Liver (tissue), 9 donors: Measurements from ENCODE around the gene CTSA. TPM values are rescaled to one million over a fixed set of nuclear protein-coding genes. Genes with fewer than 3 reads are reported as not detected.

Source experiments
- DNase-seq: peaks from one replicate; pipeline ENCODE4 v3.0.0-alpha.2; 2017; ENCODE audit warnings: low spot score
- H3K27ac ChIP-seq, 2 donors: one replicate each; pipeline ENCODE4 v1.7.0; 2013; ENCODE audit warnings: inconsistent platforms in 2 of 2, low read length in 2 of 2, control low read depth in 1 of 2, low read depth in 1 of 2, mild to moderate bottlenecking in 1 of 2
- H3K27me3 ChIP-seq, 4 donors: one replicate each; pipeline versions ENCODE4 v1.6.1 to v1.7.0; 2013; ENCODE audit warnings: low read length in 3 of 4, inconsistent platforms in 1 of 4, mild to moderate bottlenecking in 1 of 4, moderate library complexity in 1 of 4; ENCODE audit not compliant: control insufficient read depth in 4 of 4, insufficient read depth in 4 of 4
- H3K36me3 ChIP-seq, 4 donors: one replicate each; pipeline versions ENCODE4 v1.6.1 to v1.7.0; 2013; ENCODE audit warnings: low read length in 3 of 4, mild to moderate bottlenecking in 3 of 4, low read depth in 1 of 4, moderate library complexity in 1 of 4; ENCODE audit not compliant: control insufficient read depth in 4 of 4, insufficient read depth in 3 of 4
- H3K4me1 ChIP-seq, 4 donors: one replicate each; pipeline versions ENCODE4 v1.6.1 to v1.7.0; 2013; ENCODE audit warnings: low read length in 3 of 4, mild to moderate bottlenecking in 3 of 4, moderate library complexity in 1 of 4; ENCODE audit not compliant: control insufficient read depth in 4 of 4, insufficient read depth in 4 of 4
- H3K4me3 ChIP-seq, 3 donors: one replicate each; pipeline versions ENCODE4 v1.6.1 to v1.7.0; 2013; ENCODE audit warnings: low read length in 3 of 3, control low read depth in 1 of 3, low read depth in 1 of 3, mild to moderate bottlenecking in 1 of 3
- H3K9ac ChIP-seq, 2 donors: one replicate each; pipeline ENCODE4 v1.7.0; 2013; ENCODE audit warnings: low read length in 2 of 2, mild to moderate bottlenecking in 2 of 2, moderate library complexity in 2 of 2, control low read depth in 1 of 2, low read depth in 1 of 2
- H3K9me3 ChIP-seq, 4 donors: one replicate each; pipeline versions ENCODE4 v1.6.1 to v1.7.0; 2013; ENCODE audit warnings: low read length in 3 of 4; ENCODE audit not compliant: control insufficient read depth in 4 of 4
- EGR1 ChIP-seq, 2 donors: IDR thresholded peaks; 2 replicates each; pipeline ENCODE4 v1.6.1; 2016 to 2018; ENCODE audit warnings: antibody characterized with exemption in 2 of 2, low read depth in 2 of 2
- FOXA1 ChIP-seq: IDR thresholded peaks from 2 replicates; pipeline ENCODE4 v1.6.1; 2016; ENCODE audit warnings: antibody characterized with exemption
- FOXA2 ChIP-seq: IDR thresholded peaks from 2 replicates; pipeline ENCODE4 v1.6.1; 2016; ENCODE audit warnings: antibody characterized with exemption
- HNF4G ChIP-seq: IDR thresholded peaks from 2 replicates; pipeline ENCODE4 v1.6.1; 2016; ENCODE audit warnings: antibody characterized with exemption
- JUND ChIP-seq, 2 donors: IDR thresholded peaks; 2 replicates each; pipeline ENCODE4 v1.6.1; 2016; ENCODE audit warnings: antibody characterized with exemption in 2 of 2
- RAD21 ChIP-seq, 2 donors: IDR thresholded peaks; 2 replicates each; pipeline ENCODE4 v1.6.1; 2016; ENCODE audit warnings: antibody characterized with exemption in 2 of 2, mild to moderate bottlenecking in 2 of 2
- RXRA ChIP-seq, 2 donors: IDR thresholded peaks; 2 replicates each; pipeline ENCODE4 v1.6.1; 2017 to 2018; ENCODE audit warnings: antibody characterized with exemption in 2 of 2, mild to moderate bottlenecking in 1 of 2
- SP1 ChIP-seq: IDR thresholded peaks from 2 replicates; pipeline ENCODE4 v1.6.1; 2018; ENCODE audit warnings: antibody characterized with exemption, mild to moderate bottlenecking
- TAF1 ChIP-seq: conservative IDR thresholded peaks from 2 replicates; pipeline ENCODE4 v1.6.1; 2016; ENCODE audit warnings: antibody characterized with exemption, mild to moderate bottlenecking
- YY1 ChIP-seq: IDR thresholded peaks from 2 replicates; pipeline ENCODE4 v1.6.1; 2016; ENCODE audit warnings: antibody characterized with exemption, mild to moderate bottlenecking
- WGBS: extraction: QIAGEN DNeasy Blood & Tissue Kit; methylation state at CpG from one replicate; pipeline ENCODE4 v1.1.7; 2013; 5-methylcytosine and 5-hydroxymethylcytosine counted together
- polyA plus RNA-seq, 2 donors: library from polyadenylated mRNA; stranded (reverse) in 1 of 2; unstranded in 1 of 2; fragments of 200-250 nt in 1 of 2; fragments of >200 nt in 1 of 2; fragmentation: Nextera tagmentation in 1 of 2; extraction: Ambion mirVana in 1 of 2; gene quantifications; one replicate each; pipeline versions ENCODE4 v1.2.1 to v1.2.3, GENCODE V29; 2013 to 2015
- total RNA-seq, 2 donors: library from RNA; depleted of rRNA; stranded (reverse); fragments of >200 nt; gene quantifications; one replicate each; pipeline ENCODE4 v1.2.3, GENCODE V29; 2014
- TF ChIP-seq, protein P1 (sequence below): IDR thresholded peaks from 2 replicates; pipeline ENCODE4 v1.6.1; 2016; ENCODE audit warnings: antibody characterized with exemption
- TF ChIP-seq, protein P2 (sequence below): IDR thresholded peaks from 2 replicates; pipeline ENCODE4 v1.6.1; 2016; ENCODE audit warnings: antibody characterized with exemption
- TF ChIP-seq, protein P3 (sequence below): fragments of 150-350 bp; IDR thresholded peaks from 2 replicates; pipeline ENCODE4 v1.5.1; 2017; ENCODE audit warnings: improper control_type of control experiment, low read depth, low read length; ENCODE audit not compliant: missing input control
- TF ChIP-seq, protein P4 (sequence below): IDR thresholded peaks from 2 replicates; pipeline ENCODE4 v1.6.1; 2016; ENCODE audit warnings: antibody characterized with exemption
- donor health status: healthy.
- donor health status: healthy.
- donor health status: healthy.
- donor health status: healthy.
- donor health status: healthy.

CTSA gene
- total and polyA plus RNA-seq, 4 donors: 45.6 to 151 (median 76.4) TPM

DNA sequence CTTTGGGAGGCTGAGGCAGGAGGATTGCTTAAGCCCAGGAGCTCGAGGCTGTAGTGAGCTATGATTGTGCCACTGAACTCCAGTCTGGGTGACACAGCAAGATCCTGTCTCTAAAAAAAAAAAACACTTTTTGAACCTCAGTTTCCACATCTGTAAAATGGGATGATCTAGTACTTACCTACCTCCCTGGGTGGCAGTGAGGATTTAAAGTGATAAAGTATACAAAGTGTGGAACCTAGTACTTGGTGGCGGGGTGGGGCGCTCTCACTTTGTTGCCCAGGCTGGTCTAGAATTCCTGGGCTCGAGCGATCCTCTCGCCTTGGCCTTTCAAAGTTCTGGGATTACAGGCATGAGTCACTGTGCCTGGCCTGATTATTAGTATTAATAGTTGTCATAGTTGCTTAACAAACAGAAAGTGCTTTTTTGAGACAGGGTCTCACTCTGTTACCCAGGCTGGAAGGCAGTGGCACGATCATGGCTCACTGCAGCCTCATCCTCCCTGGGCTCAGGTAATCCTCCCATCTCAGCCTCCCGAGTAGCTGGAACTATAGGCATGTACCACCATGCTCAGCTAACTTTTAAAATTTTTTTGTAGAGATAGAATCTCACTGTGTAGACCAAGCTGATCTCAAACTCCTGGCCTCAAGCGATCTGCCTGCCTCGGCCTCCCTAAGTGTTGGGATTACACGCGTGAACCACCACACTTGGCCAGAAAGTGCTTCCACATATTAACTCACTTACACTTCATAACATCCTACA lies 27.8 kb downstream of the CTSA start:
- Histone ChIP-seq H3K4me3 (no peak overlapping the region), H3K27me3 (no peaks in the 10 kb centered on the region), H3K4me1 (peaks cover 0 to 17% (median 2%) of the 10 kb centered on the region in 4 donors), H3K27ac (peak overlapping the region; percentile 58 to 64), H3K9me3 (no peaks in the 10 kb centered on the region), H3K36me3 (no peaks in the 10 kb centered on the region), H3K9ac (no peak overlapping the region)
- TF ChIP-seq, protein P1, sequence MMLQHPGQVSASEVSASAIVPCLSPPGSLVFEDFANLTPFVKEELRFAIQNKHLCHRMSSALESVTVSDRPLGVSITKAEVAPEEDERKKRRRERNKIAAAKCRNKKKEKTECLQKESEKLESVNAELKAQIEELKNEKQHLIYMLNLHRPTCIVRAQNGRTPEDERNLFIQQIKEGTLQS: no peak
- TF ChIP-seq RAD21 (IDR thresholded peaks at IDR 0.05): no peak
- TF ChIP-seq, protein P2, sequence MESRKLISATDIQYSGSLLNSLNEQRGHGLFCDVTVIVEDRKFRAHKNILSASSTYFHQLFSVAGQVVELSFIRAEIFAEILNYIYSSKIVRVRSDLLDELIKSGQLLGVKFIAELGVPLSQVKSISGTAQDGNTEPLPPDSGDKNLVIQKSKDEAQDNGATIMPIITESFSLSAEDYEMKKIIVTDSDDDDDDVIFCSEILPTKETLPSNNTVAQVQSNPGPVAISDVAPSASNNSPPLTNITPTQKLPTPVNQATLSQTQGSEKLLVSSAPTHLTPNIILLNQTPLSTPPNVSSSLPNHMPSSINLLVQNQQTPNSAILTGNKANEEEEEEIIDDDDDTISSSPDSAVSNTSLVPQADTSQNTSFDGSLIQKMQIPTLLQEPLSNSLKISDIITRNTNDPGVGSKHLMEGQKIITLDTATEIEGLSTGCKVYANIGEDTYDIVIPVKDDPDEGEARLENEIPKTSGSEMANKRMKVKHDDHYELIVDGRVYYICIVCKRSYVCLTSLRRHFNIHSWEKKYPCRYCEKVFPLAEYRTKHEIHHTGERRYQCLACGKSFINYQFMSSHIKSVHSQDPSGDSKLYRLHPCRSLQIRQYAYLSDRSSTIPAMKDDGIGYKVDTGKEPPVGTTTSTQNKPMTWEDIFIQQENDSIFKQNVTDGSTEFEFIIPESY: no peak
- no peak for TF ChIP-seq YY1
- no peak for TF ChIP-seq RXRA (IDR thresholded peaks at IDR 0.05)
- no peak for TF ChIP-seq TAF1
- no peak for TF ChIP-seq FOXA2
- TF ChIP-seq FOXA1: no peak
- TF ChIP-seq, protein P3, sequence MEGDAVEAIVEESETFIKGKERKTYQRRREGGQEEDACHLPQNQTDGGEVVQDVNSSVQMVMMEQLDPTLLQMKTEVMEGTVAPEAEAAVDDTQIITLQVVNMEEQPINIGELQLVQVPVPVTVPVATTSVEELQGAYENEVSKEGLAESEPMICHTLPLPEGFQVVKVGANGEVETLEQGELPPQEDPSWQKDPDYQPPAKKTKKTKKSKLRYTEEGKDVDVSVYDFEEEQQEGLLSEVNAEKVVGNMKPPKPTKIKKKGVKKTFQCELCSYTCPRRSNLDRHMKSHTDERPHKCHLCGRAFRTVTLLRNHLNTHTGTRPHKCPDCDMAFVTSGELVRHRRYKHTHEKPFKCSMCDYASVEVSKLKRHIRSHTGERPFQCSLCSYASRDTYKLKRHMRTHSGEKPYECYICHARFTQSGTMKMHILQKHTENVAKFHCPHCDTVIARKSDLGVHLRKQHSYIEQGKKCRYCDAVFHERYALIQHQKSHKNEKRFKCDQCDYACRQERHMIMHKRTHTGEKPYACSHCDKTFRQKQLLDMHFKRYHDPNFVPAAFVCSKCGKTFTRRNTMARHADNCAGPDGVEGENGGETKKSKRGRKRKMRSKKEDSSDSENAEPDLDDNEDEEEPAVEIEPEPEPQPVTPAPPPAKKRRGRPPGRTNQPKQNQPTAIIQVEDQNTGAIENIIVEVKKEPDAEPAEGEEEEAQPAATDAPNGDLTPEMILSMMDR: no peak
- TF ChIP-seq SP1: no peak
- no peak for TF ChIP-seq EGR1 (IDR thresholded peaks at IDR 0.05; ENCODE audit: low read depth in 2 of 2)
- no peak for TF ChIP-seq HNF4G
- TF ChIP-seq, protein P4, sequence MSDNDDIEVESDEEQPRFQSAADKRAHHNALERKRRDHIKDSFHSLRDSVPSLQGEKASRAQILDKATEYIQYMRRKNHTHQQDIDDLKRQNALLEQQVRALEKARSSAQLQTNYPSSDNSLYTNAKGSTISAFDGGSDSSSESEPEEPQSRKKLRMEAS: no peak
- no peak for TF ChIP-seq JUND (IDR thresholded peaks at IDR 0.05)
- DNase-seq: no peak
- 94% methylated on average over 12 of the region's 12 CpGs for WGBS

DNA sequence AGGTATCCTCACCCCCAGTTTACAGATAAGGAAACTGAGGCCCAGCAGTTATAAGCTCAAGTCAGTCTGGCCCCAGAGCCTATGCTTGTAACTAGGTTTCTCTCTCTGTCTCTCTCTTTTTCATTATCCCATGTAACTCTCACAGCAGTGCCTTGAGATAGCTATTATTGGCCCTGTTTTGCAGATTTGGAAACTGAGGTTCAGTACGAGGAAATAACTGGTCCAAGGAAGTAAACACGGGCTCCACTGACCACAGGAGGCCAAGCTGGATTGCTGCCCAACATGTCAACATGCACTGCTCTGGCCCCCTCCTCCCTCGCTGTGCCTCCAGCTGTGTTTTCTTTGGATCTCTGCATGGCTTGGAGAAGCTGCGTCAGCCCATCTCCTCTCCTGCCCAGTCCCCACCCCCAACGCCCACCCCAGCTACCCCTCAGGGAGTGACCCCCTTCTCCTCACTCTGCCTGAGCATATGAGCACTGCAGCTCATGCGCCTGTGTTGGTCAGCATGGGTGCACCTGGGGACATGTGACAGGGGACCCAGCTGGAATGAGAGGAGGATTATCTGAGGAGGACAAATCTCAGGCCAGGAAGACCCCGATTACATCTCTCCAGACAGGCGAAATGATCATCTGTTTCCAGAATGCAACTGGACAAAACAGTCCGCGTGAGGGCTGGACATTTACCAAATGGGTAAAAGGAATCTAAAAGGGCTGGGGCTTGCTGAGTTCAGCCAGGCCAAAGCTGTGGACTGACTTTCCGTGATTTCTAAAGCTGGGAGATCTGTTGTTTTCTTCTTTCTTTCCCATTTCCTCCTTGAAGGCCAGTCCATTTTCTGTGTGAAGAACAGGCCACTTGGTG lies 28.6 kb downstream of the CTSA start:
- DNase-seq: peak; percentile 53
- Histone ChIP-seq H3K9me3 (no peaks in the 10 kb centered on the region), H3K27me3 (no peaks in the 10 kb centered on the region), H3K36me3 (no peaks in the 10 kb centered on the region), H3K27ac (peak overlapping the region; percentile 47 to 58), H3K4me1 (peaks cover under 1 to 23% (median 7%) of the 10 kb centered on the region in 4 donors), H3K4me3 (no peak overlapping the region), H3K9ac (peak overlapping the region in 1 of 2 donors; percentile 44)
- TF ChIP-seq, protein P4: no peak
- no peak for TF ChIP-seq FOXA2
- TF ChIP-seq HNF4G: no peak
- TF ChIP-seq, protein P2: no peak
- TF ChIP-seq YY1: no peak
- TF ChIP-seq, protein P1: no peak
- TF ChIP-seq TAF1: no peak
- TF ChIP-seq FOXA1: no peak
- no peak for TF ChIP-seq RAD21 (IDR thresholded peaks at IDR 0.05)
- 33% methylated on average over 11 of the region's 11 CpGs for WGBS
